SK-N-SH (cell line): ENCODE measurements around the gene EYA2.

Experiments used
- CTCF ChIP-seq: fragments of 200-600 bp; sonication (generic); IDR thresholded peaks from 2 replicates; pipeline ENCODE4 v1.6.1; 2017; ENCODE audit warnings: antibody characterized with exemption, mild to moderate bottlenecking, moderate library complexity
- EZH2phosphoT487 ChIP-seq: fragments of 200-600 bp; sonication (generic); IDR thresholded peaks from 2 replicates; pipeline ENCODE4 v1.6.1; 2017; ENCODE audit warnings: low read depth, mixed run types, mild to moderate bottlenecking, antibody characterized with exemption, moderate library complexity, borderline replicate concordance
- JUND ChIP-seq: IDR thresholded peaks from 2 replicates; pipeline ENCODE4 v1.4.0; 2012
- NFIC ChIP-seq: IDR thresholded peaks from 2 replicates; pipeline ENCODE4 v1.4.0; 2012; ENCODE audit warnings: borderline replicate concordance
- POLR2AphosphoS5 ChIP-seq: IDR thresholded peaks from 2 replicates; pipeline ENCODE4 v1.6.1; 2012; ENCODE audit warnings: low read depth, low read length
- RAD21 ChIP-seq: IDR thresholded peaks from 2 replicates; pipeline ENCODE4 v1.6.1; 2012; ENCODE audit warnings: mild to moderate bottlenecking, low read length
- RCOR1 ChIP-seq: fragments of 150-350 bp; IDR thresholded peaks from 2 replicates; pipeline ENCODE4 v1.6.1; 2017; ENCODE audit warnings: antibody characterized with exemption, low read length
- REST ChIP-seq: IDR thresholded peaks from 2 replicates; pipeline ENCODE4 v1.6.1; 2012; ENCODE audit warnings: mild to moderate bottlenecking, low read depth, low read length, moderate library complexity
- RFX5 ChIP-seq: IDR thresholded peaks from 2 replicates; pipeline ENCODE4 v1.6.1; 2012; ENCODE audit warnings: mild to moderate bottlenecking, improper control_type of control experiment, low read length
- SIN3A ChIP-seq: IDR thresholded peaks from 2 replicates; pipeline ENCODE4 v1.6.1; 2012; ENCODE audit warnings: low read depth, mild to moderate bottlenecking, low read length, moderate library complexity, borderline replicate concordance
- SMC3 ChIP-seq: IDR thresholded peaks from 2 replicates; pipeline ENCODE4 v1.6.1; 2012; ENCODE audit warnings: low read depth, low read length, improper control_type of control experiment
- TAF1 ChIP-seq: IDR thresholded peaks from 2 replicates; pipeline ENCODE4 v1.6.1; 2012; ENCODE audit warnings: low read depth, mild to moderate bottlenecking, low read length, moderate library complexity, borderline replicate concordance
- YY1 ChIP-seq: IDR thresholded peaks from 2 replicates; pipeline ENCODE4 v1.4.0; 2012; ENCODE audit warnings: low read depth, mild to moderate bottlenecking

- TF ChIP-seq YY1 (no peak), RAD21 (no peak), RFX5 (no peak), TAF1 (no peak), SMC3 (no peak), REST (no peak), CTCF (no peak), EZH2phosphoT487 (no peak), JUND (no peak), RCOR1 (no peak), NFIC (no peak), POLR2AphosphoS5 (no peak), SIN3A (no peak)
These were observed 28.9 kb downstream of the EYA2 start for GRCh38 chr20:46923550-46923949.
